ENCODE data around the gene HOXA10. TPM values are rescaled to one million over a fixed set of nuclear protein-coding genes. Genes with fewer than 3 reads are reported as not detected.
A peak's percentile ranks its signal among the peaks of the same experiment; 100 is the strongest.

Gene HOXA10
- total RNA-seq, 2 donors from 2014 or later = 8.9 to 9.2 TPM

DNA sequence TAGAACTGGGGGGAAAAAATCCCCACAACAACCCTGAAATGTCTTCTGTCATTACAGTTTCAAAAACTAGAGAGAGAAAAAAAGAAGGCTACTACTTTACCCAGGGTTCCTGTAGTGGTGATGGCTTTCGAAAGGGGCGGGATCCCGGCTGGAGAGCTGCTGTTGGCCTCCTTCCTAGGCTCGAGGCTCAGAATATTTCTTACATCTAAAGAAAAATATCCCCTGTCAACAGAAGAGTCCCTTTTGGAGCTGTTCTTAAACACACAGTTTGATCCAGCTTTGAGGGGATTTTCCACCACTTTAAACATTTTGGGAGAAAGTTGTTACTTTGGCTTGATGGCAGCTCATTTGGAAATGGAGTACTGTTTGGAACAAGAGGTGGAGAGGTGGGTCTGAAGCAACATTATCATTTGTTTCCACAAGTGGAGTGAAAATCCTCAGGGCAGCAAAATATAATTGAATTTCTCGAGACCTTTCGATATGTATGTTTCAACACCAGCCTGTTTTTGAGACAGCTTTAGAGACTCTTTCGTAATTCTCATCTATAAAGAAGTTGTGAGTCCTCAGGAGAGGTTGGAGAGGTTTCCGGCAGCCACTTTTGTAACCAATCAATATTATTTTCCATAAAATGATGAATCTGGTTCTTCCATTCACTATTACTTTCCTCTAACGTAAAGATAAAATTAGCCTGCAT lies 20.7 kb upstream of the HOXA10 start:
- intact Hi-C loops (cut with DNase I) = loop anchor here in 1 of 2 donors (10.0 kb wide), 1 partner anchor 900 kb away; no protein-coding TSS in a partner anchor
- no peak for DNase-seq (ENCODE audit: low spot score)

DNA sequence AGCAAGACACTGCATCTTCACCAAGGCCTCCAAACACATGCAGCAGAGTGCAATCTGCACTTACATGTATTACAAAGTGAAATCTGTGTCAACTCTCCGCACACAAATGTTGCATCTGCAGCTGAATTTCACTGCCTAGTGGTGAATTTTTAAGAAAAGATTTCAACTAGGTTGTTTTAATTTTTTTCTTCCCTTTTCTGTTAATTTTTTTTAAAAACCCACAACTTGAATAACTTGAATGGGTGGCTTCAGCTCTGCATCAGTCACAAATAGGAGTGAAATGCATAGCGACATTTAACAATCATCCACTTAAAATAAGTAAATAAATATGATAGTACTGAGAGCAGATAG lies 19.9 kb upstream of the HOXA10 start:
- intact Hi-C loops (cut with DNase I) = loop anchor here in 1 of 2 donors (10.0 kb wide), 1 partner anchor 901 kb away; no protein-coding TSS in a partner anchor
- DNase-seq (ENCODE audit: low spot score) = no peak

DNA sequence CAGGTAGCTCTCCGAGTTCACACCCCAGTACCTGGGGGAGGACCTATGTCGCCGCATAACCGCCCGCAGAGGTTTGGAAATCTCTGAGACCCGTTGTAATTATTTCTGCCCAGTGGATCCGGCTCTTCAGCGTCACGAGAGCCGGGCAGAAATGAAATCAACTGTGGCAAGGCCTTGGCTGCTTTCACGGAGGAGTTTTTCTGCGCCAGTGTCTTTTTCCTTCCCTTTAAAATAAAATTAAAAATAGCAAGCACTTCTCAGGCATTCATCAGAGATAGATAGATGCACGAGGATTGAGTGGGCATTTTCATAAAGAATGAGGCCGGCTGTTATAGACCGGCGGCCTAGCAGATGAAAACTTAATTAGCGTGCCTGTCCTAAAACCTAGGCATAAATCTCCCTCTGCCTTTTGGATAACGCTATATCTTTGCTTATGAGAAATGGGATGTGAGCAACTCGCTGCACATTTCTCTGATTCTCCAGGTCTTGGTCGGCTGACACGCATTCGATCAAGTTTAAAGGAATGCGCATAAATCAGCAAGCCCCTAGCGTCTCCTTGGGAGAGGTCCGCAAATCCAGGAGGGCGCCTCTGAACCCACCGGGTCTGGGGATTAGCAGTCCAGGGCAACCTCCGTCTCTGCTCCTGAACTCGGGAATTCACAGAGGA lies 19.3 kb upstream of the HOXA10 start:
- intact Hi-C loops (cut with DNase I) = loop anchor here in 1 of 2 donors (10.0 kb wide), 1 partner anchor 901 kb away; no protein-coding TSS in a partner anchor
- DNase-seq (ENCODE audit: low spot score) = peak; percentile 54

DNA sequence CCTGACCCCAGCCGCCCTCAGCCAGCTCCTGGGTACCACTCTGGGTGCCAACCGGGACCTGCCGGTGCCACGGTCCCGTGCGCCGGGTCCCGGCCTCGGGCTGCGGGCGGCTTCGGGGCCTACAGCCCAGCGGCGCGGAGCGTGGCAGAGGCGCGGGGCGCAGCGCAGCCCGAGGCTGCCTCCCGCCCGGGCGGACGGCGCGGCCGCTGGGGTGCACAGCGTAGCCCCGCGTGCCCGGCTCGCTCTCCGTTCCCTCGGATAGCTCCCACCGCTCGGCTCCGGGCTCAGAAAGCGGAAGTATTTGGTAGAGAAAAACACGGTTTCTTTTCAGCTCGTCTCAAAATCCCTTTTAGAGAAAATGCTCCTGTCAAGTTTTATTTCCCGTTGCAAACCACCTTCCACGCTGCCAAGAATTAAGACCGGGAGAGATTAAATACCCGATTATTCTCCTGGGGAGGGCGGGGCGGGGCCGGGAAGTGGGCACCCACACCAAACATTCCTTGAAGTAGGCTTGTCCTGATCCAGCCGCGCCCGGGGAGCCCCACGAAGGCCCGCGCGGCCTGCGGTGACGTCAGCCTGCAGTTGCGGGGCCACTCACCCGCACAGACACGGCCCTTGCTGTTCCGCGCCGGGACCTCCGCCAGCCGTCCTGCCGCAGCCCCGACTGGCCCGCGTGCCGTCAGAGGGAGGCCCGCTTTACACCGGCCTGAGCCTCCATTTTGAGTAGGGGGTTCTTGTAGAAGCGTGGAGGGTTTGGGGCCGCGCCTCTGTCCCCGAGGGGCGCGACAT lies 18.6 kb upstream of the HOXA10 start:
- DNase-seq (ENCODE audit: low spot score) = peak; percentile 77
- intact Hi-C loops (cut with DNase I) = loop anchor here in 1 of 2 donors (10.0 kb wide), 1 partner anchor 902 kb away; no protein-coding TSS in a partner anchor

DNA sequence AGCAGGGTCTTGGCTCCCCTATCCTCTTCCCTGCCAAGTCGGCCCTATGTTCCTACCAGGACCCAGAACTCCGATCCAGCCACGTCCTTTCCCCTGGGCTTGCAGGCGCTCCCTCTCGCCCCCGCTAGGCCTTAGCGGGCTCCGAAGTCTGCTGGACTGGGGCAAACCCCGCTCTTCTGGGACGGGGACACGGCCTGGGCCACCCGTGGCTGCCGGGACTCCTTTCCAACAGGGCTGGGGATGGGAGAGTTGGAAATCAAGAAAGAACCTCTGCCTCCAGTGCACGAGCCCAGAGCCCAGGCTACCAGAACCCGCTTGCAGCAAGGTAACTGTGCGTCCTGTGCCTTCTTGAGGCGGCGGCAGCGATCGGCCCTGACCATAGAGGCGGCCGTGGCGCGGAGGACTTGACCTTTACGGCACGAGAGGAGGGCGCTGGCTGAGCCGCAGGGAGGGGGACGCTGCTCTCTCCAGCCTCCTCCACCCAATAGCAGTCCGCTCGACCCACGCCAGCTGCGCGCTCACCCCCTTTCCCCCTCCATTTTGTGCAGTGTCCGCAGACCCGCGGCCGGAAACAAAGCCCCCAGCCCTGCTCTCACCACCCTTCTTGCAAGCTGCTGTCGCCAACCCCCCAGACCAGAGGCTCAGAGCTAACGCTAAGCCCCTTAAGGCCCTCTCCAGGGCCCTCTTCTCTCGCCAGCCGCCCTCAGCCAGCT lies 17.9 kb upstream of the HOXA10 start:
- DNase-seq (ENCODE audit: low spot score) = peak; percentile 78
- intact Hi-C loops (cut with DNase I) = loop anchor here in 1 of 2 donors (10.0 kb wide), 1 partner anchor 903 kb away; no protein-coding TSS in a partner anchor

DNA sequence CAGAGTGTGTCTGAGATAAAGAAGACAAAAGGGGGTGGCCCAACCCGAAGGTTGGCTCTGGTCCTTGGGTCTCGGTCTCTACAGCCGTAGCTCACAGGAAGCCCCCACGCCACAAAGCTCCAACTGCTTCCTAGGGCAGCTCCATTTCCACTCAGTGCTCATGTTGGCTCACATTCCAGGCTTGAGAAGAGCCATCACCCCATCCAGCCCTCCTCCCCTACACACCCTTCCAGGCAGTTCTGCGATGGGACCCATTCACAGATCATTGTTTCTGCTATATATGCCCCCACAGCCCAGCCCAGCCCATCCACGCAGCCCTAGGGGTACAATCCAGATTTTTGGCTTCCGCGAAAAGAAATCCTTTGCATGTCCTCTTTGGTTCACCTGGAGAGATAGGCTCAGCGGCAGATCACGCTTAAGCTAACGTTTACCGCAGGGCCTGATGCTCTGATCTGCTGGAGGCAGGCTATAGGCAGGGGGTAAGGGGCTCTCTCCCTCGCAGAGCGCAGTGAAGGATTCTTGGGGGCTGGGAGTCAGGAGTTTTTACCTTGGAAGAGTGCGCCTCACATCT lies 17.1 kb upstream of the HOXA10 start:
- peak; percentile 44 for DNase-seq (ENCODE audit: low spot score)
- intact Hi-C loops (cut with DNase I) = loop anchor here in 1 of 2 donors (10.0 kb wide), 1 partner anchor 904 kb away; no protein-coding TSS in a partner anchor

DNA sequence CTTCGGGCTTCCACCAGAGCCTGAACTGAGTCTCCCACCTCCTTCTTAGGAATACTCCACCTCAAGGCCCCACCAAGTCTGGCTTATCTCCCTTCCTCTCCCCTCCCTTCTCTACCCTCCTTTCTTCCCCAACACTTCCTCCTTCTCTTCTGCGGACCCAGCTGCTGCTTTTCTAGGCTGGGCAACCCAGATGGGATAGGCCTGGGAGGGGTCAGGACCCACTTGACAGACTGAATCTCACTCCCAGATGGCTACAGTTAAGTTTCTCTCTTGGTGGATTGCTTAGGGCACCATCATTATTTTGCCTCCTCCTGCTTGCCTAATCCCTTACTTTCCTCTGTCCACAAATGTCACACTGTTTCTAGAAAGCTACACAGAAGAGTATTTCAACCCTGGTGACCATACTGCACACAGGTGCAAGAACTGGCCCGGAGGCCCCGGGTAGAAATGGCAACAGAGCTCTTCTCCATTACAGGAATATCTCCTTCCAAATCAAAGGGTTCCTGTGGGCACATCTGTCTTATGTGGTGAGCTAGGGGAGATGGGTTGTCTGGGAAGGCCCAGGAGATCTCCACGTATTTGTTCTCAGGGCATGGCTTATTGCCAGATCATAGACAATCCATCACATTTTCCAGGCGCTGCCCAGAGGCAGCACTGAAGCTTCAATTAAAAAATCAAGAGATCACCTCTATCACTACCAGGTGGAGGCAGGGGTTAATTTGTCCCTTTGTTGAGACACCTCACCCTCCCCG lies 16.1 kb upstream of the HOXA10 start:
- no peak for DNase-seq (ENCODE audit: low spot score)
- intact Hi-C loops (cut with DNase I) = loop anchor here in 1 of 2 donors (10.0 kb wide), 1 partner anchor 905 kb away; no protein-coding TSS in a partner anchor

DNA sequence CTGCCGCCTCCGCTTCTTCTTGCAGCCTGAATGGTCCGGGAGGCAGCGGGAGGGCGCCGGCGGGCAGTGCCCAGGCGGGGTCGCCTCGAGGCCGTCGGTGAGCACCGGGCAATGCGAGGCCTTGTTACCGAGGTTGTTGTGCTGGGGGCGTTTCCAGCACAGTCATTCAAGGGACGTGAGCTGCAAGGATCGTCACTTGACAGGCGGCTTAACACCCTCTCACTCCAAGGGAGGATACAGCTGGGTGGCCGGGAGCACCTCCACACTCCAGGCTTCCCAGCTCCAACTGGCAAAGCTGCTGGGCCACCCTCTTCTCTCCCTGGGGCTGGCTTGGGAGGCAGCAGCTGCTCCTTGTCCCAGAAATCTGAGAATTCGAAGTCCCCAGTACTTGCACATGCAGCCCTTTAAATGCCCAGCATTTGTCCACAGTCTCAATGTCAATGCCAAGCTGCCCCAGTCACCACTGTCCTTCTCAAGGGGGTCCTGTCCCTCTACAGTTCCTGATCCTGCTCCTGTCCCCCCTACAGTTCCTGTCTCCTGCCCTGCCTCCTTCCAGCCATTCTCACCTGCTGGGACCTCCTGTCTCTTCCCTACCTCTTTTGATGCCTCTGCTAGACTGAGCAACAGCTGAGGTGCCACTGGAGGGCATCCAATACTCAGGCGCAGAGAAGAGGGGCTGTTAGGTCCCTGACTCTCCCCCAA lies 15.3 kb upstream of the HOXA10 start:
- intact Hi-C loops (cut with DNase I) = no loop called here
- no peak for DNase-seq (ENCODE audit: low spot score)

DNA sequence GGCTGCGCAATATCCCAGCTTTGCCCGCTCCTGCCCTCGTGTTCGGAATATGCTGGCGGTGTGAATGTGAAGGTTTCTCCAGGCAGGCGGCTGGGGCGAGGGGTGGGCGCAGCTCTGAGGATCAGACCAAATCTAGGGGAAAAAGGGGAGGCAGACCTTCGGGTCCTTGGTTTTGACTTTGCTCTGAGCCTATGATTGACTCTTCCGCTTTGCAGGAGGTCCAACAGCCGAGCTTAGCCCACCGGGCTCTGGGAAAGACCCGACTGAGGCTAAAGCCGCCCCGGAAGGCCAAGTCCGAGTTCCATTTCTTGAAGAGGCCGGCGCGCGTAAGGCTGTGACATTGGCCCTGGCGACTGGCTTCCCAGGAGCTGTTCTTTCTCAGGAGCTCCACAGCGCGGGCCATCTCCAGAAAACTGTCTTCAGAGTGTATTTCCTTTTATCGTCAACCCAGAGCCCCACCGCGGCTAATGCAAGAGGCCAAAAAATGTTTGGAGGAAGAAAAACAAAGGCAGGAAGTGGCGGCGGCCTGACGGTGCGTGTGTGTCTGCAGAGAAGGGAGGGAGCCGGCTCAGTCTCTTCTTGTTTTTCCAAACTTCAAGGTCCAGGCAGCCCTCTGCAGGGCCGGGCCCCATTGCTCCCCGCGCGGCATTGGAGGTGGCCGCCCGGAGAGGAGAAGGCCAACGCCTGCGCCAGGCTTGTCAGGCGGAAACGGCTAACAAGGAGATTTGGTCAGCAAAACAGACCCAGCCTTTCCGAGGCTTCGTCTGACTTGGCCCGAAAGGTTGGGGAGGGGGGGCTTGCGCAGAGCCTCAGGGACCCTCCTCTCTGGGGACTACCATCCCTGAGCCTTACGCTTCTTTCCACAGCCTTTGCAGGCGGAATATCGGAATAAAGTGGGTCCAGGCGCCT lies 14.5 kb upstream of the HOXA10 start:
- peak; percentile 85 for DNase-seq (ENCODE audit: low spot score)
- intact Hi-C loops (cut with DNase I) = no loop called here

DNA sequence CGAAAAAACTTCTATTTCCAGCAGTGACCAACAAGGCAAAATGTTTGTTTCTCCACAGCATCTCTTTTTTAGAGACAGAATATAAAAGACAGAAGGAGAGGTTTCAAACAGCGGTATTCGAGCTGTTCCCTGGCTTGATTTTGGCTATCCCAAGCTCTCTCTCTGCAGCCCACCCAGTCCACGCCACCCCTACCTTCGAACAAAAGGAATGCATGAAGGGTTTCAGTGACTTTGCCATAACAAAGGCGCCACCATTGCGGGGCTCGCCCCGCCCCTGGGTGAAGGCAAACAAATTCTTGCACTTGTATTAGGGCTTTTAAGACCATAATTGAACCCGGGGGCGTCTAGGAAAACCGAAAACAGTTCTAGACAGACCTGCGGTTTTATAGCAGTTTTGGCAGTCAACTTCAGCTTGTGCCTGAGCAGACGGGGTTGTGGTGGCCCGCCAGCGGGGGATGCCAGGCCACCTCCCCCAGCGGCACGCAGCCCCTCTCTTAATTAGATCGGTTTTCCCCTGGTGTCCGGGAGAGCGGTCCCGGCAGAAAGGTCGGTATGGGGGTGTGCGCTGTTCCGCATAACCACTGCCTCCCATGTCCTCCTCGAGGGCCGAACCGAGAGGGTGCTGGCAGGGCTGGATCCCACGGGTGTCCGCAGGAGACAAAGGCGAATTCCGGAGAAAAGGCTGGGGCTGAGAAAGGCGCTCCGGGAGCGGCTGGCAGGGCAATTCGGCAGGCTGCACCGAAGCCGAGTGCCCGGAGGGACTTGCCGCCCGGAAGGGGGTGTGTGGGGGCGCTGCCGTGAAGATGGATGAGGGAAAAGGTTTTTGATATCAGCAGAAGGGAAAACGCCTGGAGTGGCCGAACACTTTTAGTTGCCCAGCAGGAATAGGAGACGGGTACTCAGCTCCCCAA lies 13.6 kb upstream of the HOXA10 start:
- intact Hi-C loops (cut with DNase I) = no loop called here
- peak; percentile 78 for DNase-seq (ENCODE audit: low spot score)

DNA sequence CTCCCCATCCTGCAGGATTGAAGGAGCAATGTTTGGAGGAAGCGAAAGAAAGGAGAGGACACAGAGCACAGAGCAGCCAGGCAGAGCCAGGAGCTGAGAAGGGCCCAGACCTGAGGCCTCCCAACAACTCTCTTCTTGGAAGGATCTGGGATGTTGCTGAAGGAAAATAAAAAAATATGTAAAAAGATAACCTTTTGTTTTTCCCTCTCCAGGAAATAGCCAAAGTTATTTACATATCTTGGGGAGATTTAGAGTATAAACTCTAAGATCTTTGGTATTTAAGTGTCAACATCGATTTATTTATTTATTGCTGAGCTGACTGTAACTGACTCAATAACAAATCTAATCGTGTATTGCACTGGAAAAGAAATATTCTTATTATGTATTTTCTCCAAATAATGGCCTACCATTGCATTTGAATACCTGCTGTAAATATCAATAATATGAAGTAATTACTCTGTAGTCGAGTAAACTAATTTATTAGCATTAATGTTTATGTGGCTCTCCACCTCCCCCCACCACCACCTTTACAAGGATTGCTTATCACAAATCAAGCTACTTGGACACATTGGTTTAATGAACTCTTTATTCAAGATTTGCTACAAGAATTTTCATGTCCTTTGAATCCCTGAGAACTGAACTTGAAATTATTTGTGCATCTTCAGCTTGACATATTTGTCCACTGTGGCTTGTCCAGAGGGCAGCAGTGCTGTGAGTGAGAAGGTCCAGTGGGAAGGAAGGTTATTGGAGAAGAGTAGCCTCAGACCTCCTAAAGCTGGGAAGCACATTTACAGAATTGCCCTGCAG lies 12.8 kb upstream of the HOXA10 start:
- intact Hi-C loops (cut with DNase I) = no loop called here
- no peak for DNase-seq (ENCODE audit: low spot score)

DNA sequence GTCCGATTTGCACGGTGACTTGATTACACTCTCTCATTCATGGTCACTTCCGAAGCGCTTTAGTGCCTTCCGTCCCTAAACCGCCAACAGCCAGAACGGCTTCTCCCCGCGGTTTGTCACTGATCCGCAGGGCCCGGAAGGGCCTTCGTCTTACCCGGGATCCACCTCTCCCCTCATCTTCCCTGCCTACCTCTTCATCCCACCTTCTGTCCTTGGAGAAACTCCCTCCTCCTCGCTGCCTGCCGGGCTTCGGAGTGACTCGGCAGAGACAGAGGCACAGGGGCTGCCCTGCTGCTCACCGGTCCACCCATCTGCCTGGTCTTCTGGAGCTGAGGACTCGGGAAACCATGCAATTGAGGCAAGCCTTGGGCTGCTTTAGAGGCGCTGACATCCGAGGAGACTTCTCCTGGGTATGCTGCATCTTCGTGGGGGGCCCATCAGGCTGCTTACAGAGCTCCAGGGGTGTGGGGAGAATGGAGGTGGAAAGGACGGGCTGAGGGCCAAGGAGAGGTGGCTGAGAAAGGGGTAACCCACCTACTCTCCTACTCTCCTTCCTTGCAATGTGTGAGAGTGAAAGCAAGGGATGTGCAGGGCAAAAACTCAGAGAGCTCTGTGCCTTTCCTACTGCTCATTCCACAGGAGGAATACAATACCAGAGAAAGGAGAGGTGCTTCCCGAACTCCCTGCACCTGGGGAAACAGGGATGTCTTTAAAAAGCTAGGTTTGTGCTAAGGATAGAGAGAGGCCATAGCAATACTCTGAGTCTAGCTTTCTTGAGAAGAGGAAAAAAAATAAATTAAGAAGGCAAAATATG lies 11.9 kb upstream of the HOXA10 start:
- intact Hi-C loops (cut with DNase I) = no loop called here
- peak; percentile 47 for DNase-seq (ENCODE audit: low spot score)

DNA sequence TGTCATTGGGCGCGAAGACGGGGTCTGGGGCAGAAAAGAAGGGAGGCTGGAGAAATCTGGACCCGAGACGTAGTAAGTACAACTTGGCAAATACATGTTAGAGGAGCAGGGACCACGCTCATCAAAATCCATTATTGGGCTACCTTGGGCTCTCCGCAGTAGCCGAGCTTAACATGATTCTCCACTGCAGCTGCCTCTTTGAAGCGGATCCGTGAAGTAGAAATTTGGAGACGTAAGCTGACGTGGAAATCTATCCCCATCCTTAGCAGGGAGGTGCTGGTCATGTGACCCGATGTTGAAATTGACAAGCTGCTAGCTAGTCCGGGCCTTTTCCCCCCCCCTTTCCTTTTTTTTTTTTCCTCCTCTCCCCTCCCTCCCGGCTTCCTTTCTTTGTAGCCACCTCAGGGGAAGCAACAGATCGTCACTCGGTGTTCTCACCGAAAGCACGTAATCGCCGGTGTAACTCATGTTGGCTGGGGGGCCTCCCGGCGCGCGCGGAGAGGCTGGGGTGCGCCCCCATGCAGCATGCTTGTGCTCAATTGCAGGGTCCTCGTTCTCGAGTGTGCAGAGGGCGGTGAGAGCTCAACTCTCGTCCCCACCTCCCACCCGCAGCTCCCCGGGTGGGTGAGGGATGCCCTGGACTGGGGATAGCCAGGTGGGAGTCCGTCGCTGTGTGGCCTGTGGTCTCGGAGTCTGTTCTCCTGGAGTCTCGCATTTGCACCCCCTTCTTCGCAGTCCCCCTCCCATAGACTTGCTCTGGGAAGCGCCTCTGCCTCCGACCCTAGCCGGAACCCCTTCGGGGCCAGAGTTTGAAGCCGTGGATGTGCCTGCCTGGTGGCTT lies 11.1 kb upstream of the HOXA10 start, which contains the start of gene HOXA11:
Gene HOXA11 (minus strand): TSS at position 220 of the 841 bp plus-strand sequence. CDS start 88 bp downstream, at position 132.
- DNase-seq (ENCODE audit: low spot score) = peak; percentile 76
- intact Hi-C loops (cut with DNase I) = no loop called here

Data from posterior vena cava (tissue), 2 donors.